Fibroblast of pulmonary artery (primary cell): ENCODE data around the gene P4HA1.
"Not testable (repeated sequence)": the region's sequence is repeated elsewhere in the genome, so short reads cannot be mapped to it uniquely, and the experiment has no call there.

Source experiments
- DNase-seq: peaks from one replicate; pipeline ENCODE4 v3.0.0-alpha.2; 2010; ENCODE audit warnings: low read depth
- H3K4me3 ChIP-seq: replicated peaks from 2 replicates; pipeline ENCODE4 v1.5.1; 2011; ENCODE audit warnings: low read depth, mild to moderate bottlenecking, control low read depth, low read length, moderate library complexity
- CTCF ChIP-seq: IDR thresholded peaks from 2 replicates; pipeline ENCODE4 v1.5.1; 2011; ENCODE audit warnings: mild to moderate bottlenecking, control low read depth, low read length, inconsistent platforms; ENCODE audit errors: missing control alignments

The P4HA1 gene

DNA sequence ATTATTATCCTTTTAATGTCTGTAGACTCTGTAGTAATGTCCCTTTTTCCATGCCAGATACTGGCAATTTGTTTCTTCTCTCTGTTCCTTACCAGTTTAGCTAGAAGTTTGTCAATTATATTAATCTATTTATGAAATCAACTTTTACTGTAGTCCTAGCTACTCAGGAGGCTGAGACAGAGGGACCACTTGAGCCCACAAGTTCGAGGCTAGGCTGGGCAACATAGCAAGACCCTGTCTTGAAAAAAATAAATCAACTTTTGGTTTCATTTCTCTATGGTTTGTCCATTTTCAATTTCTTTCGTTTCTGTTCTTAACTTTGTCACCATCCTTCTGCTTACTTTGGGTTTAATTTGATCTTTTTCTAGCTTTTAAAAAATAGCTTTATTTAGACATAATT is 99.6 kb downstream of the P4HA1 start:
- DNase-seq: no peak
- TF ChIP-seq CTCF: no peak
- H3K4me3 ChIP-seq: no peak overlapping the region

- DNase-seq, H3K4me3 ChIP-seq: not testable (repeated sequence)
Measured at GRCh38 chr10:72995459-72995858, 101.2 kb downstream of the P4HA1 start.

DNA sequence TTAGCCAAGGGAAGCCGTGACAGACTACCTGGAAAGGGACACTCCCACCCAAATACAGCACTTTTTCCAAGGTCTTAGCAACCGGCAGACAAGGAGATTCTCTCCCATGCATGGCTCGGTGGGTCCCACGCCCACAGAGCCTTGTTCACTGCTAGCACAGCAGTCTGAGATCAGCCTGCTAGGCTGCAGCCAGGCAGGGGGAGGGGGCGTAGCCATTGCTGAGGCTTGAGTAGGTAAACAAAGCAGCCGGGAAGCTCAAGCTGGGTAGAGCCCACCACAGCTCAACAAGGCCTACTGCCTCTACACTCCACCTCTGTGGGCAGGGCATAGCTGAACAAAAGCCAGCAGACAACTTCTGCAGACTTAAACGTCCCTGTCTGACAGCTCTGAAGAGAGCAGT is 106.9 kb downstream of the P4HA1 start:
- DNase-seq: not testable (repeated sequence)

DNA sequence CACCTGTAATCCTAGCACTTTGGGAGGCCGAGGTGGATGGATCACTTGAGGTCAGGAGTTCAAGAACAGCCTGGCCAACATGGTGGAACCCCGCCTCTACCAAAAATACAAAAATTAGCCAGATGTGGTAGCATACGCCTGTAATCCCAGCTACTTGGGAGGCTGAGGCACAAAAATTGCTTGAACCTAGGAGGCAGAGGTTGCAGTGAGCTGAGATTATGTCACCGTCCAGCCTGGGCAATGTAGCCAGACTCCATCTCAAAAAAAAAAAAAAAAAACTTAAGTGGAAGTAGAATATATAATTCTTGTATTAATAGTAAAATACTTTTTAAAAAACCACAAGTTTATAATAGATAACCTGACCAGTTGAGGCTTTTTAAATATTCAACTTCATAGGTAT is 112.0 kb downstream of the P4HA1 start:
- DNase-seq, H3K4me3 ChIP-seq: not testable (repeated sequence)

More for the DNA sequence above, 106.9 kb downstream of the P4HA1 start:
- not testable (repeated sequence) for H3K4me3 ChIP-seq

- TF ChIP-seq CTCF: no peak
- H3K4me3 ChIP-seq: no peak overlapping the region
- DNase-seq: no peak
Measured at GRCh38 chr10:72981882-72982529, 114.7 kb downstream of the P4HA1 start.

- no peak for DNase-seq
- H3K4me3 ChIP-seq: no peak overlapping the region
- no peak for TF ChIP-seq CTCF
Measured at GRCh38 chr10:72981028-72981881, 115.4 kb downstream of the P4HA1 start.

DNA sequence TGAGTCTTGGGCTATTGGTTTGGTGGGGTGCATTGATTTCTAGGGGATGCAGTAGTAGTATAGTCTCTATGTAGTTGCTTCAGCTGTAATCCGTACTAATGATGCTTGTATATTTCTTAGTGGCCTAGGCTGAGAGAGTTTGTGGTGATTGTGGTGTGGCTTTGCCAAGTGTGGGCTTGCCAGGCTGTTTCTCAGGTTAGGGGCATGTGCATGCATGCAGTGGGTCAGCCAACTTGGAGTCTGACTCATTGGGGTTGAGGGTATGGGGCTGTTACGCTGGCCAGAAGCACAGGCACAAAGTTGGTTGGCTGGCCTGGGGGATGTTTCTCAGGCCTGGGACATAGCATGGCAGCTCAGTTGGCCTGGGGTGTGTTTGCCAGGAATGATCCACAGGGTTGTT is 116.3 kb downstream of the P4HA1 start:
- TF ChIP-seq CTCF: no peak
- no peak for DNase-seq
- H3K4me3 ChIP-seq: no peak overlapping the region

GRCh38 chr10:72979709-72980108 is 117.0 kb downstream of the P4HA1 start:
- H3K4me3 ChIP-seq: no peak overlapping the region
- DNase-seq: no peak
- TF ChIP-seq CTCF: no peak
